Measurements from ENCODE around the gene MFNG. TPM values are rescaled to one million over a fixed set of nuclear protein-coding genes. Genes with fewer than 3 reads are reported as not detected.

MFNG gene
- total and polyA plus RNA-seq, 2 donors (not counting 1 experiment from before 2014, with no cell fraction given), result 0.15 TPM; not detected in 1

GRCh38 chr22:37499027-37499707 is 13.0 kb upstream of the MFNG start:
- Histone ChIP-seq H4K20me1 (ENCODE audit: control insufficient read depth, extremely low read depth, insufficient read depth, low read length) (no peaks in the 10 kb centered on the region), H3K27me3 (ENCODE audit: control insufficient read depth, insufficient read depth, low read length) (no peaks in the 10 kb centered on the region), H3K27ac (ENCODE audit: insufficient read depth, low read length) (no peak overlapping the region), H3K9me3 (ENCODE audit: control insufficient read depth, insufficient read depth, low read depth, low read length) (no peaks in the 10 kb centered on the region), H3K4me2 (ENCODE audit: extremely low read depth, insufficient read depth, low read length) (no peak overlapping the region), H3K36me3 (ENCODE audit: control insufficient read depth, insufficient read depth, low read length) (no peaks in the 10 kb centered on the region), H3K4me3 (replicated peaks in 1 of 4; ENCODE audit: control extremely low read depth in 1 of 4, insufficient read depth in 1 of 4, low read depth in 3 of 4, low read length in 4 of 4) (no peak overlapping the region), H3K9ac (ENCODE audit: insufficient read depth, low read length) (no peak overlapping the region), H3K79me2 (ENCODE audit: control insufficient read depth, insufficient read depth, low read length) (no peaks in the 10 kb centered on the region), H3K4me1 (ENCODE audit: control insufficient read depth, extremely low read depth, insufficient read depth, low read length) (peaks cover 19% of the 10 kb centered on the region), H2AFZ (ENCODE audit: low read length) (no peak overlapping the region)
- TF ChIP-seq CTCF (conservative IDR thresholded peaks at IDR 0.05 in 1 of 2, IDR thresholded peaks at IDR 0.05 in 1 of 2; ENCODE audit: low read depth in 1 of 2, low read length in 2 of 2) (no peak), EZH2 (IDR thresholded peaks at IDR 0.05; ENCODE audit: low read length, missing control alignments) (no peak)
- DNase-seq (ENCODE audit: low read depth in 2 of 2), result peak; percentile 38 to 45

- Histone ChIP-seq H3K79me2 (ENCODE audit: control insufficient read depth, insufficient read depth, low read length) (no peaks in the 10 kb centered on the region), H2AFZ (ENCODE audit: low read length) (no peak overlapping the region), H3K9me3 (ENCODE audit: control insufficient read depth, insufficient read depth, low read depth, low read length) (no peaks in the 10 kb centered on the region), H3K4me2 (ENCODE audit: extremely low read depth, insufficient read depth, low read length) (no peak overlapping the region), H3K4me3 (replicated peaks in 1 of 4; ENCODE audit: control extremely low read depth in 1 of 4, insufficient read depth in 1 of 4, low read depth in 3 of 4, low read length in 4 of 4) (no peak overlapping the region), H3K27me3 (ENCODE audit: control insufficient read depth, insufficient read depth, low read length) (no peaks in the 10 kb centered on the region), H3K36me3 (ENCODE audit: control insufficient read depth, insufficient read depth, low read length) (no peaks in the 10 kb centered on the region), H3K27ac (ENCODE audit: insufficient read depth, low read length) (no peak overlapping the region), H3K9ac (ENCODE audit: insufficient read depth, low read length) (no peak overlapping the region), H3K4me1 (ENCODE audit: control insufficient read depth, extremely low read depth, insufficient read depth, low read length) (peaks cover 19% of the 10 kb centered on the region), H4K20me1 (ENCODE audit: control insufficient read depth, extremely low read depth, insufficient read depth, low read length) (no peaks in the 10 kb centered on the region)
- DNase-seq (ENCODE audit: low read depth in 2 of 2), result no peak
- no peak for TF ChIP-seq CTCF (conservative IDR thresholded peaks at IDR 0.05 in 1 of 2, IDR thresholded peaks at IDR 0.05 in 1 of 2; ENCODE audit: low read depth in 1 of 2, low read length in 2 of 2)
- no peak for TF ChIP-seq EZH2 (IDR thresholded peaks at IDR 0.05; ENCODE audit: low read length, missing control alignments)
Observed at GRCh38 chr22:37498289-37498909, 12.2 kb upstream of the MFNG start.

- Histone ChIP-seq H3K9me3 (ENCODE audit: control insufficient read depth, insufficient read depth, low read depth, low read length) (no peaks in the 10 kb centered on the region), H3K4me2 (ENCODE audit: extremely low read depth, insufficient read depth, low read length) (peak overlapping the region; percentile 40), H3K79me2 (ENCODE audit: control insufficient read depth, insufficient read depth, low read length) (no peaks in the 10 kb centered on the region), H2AFZ (ENCODE audit: low read length) (no peak overlapping the region), H3K27ac (ENCODE audit: insufficient read depth, low read length) (peak overlapping the region; percentile 47), H3K9ac (ENCODE audit: insufficient read depth, low read length) (no peak overlapping the region), H3K27me3 (ENCODE audit: control insufficient read depth, insufficient read depth, low read length) (no peaks in the 10 kb centered on the region), H3K4me3 (replicated peaks in 1 of 4; ENCODE audit: control extremely low read depth in 1 of 4, insufficient read depth in 1 of 4, low read depth in 3 of 4, low read length in 4 of 4) (no peak overlapping the region), H3K4me1 (ENCODE audit: control insufficient read depth, extremely low read depth, insufficient read depth, low read length) (peaks cover 18% of the 10 kb centered on the region), H3K36me3 (ENCODE audit: control insufficient read depth, insufficient read depth, low read length) (no peaks in the 10 kb centered on the region), H4K20me1 (ENCODE audit: control insufficient read depth, extremely low read depth, insufficient read depth, low read length) (no peaks in the 10 kb centered on the region)
- TF ChIP-seq EZH2 (IDR thresholded peaks at IDR 0.05; ENCODE audit: low read length, missing control alignments), result no peak
- no peak for TF ChIP-seq CTCF (conservative IDR thresholded peaks at IDR 0.05 in 1 of 2, IDR thresholded peaks at IDR 0.05 in 1 of 2; ENCODE audit: low read depth in 1 of 2, low read length in 2 of 2)
- DNase-seq (ENCODE audit: low read depth in 2 of 2), result peak; percentile 83 to 98
Observed at GRCh38 chr22:37497062-37497599, 10.9 kb upstream of the MFNG start.
